Fibroblast of the aortic adventitia (primary cell): ENCODE measurements around the gene PCYT2. TPM values are rescaled to one million over a fixed set of nuclear protein-coding genes. Genes with fewer than 3 reads are reported as not detected.

Experiments used
- DNase-seq: peaks from one replicate; pipeline ENCODE4 v3.0.0-alpha.2; 2010; ENCODE audit warnings: low read depth
- H3K4me3 ChIP-seq: 2 replicates; pipeline ENCODE4 v1.5.1; 2011; ENCODE audit warnings: low read depth, mild to moderate bottlenecking, control low read depth, low read length, moderate library complexity
- total RNA-seq: library from RNA; depleted of rRNA; stranded (reverse); fragments of >200 nt; gene quantifications from 2 replicates; pipeline ENCODE4 v1.2.3, GENCODE V29; 2012; ENCODE audit warnings: low replicate concordance
- TF ChIP-seq, protein P1 (sequence below): IDR thresholded peaks from 2 replicates; pipeline ENCODE4 v1.5.1; 2011; ENCODE audit warnings: mild to moderate bottlenecking, low read length, control low read depth, inconsistent platforms; ENCODE audit not compliant: insufficient read depth

PCYT2 gene
- total RNA-seq, 1 donor, result 36.7 TPM

DNA sequence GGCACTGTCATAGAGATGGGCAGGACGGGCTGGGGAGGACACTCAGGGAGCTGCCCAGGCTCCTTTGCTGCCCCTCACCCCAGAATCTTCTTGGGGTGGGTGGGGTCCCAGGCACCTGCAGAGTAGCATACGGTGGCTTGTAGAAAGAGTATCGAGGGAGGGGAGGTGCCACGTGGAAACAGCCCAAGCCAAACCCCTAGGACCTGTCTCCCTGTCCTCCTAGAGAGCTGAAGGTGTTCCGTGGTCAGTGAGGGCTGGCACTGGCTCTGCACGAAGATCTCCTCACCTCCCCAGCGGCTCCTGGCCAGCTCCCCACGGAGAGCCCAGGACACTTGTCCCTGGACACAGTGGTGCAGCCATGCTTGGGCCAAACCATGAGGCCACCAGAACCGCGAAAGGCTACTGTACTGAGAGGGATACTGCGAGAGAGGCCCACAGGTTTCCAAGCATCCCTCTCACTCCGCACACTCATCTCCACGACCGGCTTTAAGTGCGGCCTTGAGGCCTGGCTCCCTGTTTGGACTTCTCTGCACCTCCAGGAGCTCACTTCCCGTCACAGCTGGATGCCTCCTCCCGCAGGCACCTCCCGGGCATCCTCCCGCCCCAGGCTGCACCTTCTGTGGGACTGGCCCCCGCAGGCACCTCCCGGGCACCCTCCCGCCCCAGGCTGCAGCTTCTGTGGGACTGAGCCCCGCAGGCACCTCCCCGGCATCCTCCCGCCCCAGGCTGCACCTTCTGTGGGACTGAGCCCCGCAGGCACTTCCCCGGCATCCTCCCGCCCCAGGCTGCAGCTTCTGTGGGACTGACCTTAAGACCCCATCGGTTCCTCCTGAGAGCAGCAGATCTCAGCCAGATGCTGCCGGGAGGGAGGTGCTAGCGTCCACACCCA is 18.3 kb upstream of the PCYT2 start:
- DNase-seq, result no peak
- H3K4me3 ChIP-seq, result peak overlapping the region; percentile 70
- TF ChIP-seq, protein P1, sequence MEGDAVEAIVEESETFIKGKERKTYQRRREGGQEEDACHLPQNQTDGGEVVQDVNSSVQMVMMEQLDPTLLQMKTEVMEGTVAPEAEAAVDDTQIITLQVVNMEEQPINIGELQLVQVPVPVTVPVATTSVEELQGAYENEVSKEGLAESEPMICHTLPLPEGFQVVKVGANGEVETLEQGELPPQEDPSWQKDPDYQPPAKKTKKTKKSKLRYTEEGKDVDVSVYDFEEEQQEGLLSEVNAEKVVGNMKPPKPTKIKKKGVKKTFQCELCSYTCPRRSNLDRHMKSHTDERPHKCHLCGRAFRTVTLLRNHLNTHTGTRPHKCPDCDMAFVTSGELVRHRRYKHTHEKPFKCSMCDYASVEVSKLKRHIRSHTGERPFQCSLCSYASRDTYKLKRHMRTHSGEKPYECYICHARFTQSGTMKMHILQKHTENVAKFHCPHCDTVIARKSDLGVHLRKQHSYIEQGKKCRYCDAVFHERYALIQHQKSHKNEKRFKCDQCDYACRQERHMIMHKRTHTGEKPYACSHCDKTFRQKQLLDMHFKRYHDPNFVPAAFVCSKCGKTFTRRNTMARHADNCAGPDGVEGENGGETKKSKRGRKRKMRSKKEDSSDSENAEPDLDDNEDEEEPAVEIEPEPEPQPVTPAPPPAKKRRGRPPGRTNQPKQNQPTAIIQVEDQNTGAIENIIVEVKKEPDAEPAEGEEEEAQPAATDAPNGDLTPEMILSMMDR, result no peak

DNA sequence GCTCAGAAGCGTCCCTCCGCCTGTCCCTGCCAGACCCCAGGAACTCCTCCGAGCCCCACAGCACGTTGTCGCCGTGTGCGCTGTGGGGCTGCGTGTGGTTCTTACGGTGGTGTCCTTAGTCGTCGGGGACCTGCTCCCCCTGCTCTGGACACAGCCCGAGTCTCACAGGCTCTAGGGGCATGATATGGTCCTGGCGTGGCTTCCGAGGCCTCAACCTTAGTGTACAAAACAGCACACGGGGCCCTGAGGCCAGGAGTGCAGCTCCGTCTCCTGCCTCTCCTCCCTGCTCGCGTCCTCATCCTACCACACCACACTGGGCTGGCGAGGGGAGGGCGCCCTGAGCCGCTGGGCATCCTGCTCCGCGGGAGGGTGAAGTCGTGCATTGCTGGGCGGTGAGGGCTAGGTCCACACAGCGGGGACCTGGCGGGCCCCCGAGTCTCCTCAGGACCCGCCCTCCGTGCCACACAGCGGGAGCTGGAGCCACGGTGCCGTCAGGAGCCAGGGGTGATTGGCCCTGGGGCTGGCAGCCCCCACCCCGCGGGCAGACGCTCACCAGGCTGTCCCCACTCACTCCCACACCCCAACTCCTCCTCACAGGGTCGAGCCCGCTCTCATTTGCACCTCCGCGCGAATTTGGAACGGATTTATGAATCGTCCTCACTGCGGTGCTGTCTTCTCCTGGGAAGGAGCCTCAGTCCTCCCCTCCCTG is 17.5 kb upstream of the PCYT2 start:
- peak overlapping the region; percentile 70 for H3K4me3 ChIP-seq
- DNase-seq, result no peak
- TF ChIP-seq, protein P1, result no peak

DNA sequence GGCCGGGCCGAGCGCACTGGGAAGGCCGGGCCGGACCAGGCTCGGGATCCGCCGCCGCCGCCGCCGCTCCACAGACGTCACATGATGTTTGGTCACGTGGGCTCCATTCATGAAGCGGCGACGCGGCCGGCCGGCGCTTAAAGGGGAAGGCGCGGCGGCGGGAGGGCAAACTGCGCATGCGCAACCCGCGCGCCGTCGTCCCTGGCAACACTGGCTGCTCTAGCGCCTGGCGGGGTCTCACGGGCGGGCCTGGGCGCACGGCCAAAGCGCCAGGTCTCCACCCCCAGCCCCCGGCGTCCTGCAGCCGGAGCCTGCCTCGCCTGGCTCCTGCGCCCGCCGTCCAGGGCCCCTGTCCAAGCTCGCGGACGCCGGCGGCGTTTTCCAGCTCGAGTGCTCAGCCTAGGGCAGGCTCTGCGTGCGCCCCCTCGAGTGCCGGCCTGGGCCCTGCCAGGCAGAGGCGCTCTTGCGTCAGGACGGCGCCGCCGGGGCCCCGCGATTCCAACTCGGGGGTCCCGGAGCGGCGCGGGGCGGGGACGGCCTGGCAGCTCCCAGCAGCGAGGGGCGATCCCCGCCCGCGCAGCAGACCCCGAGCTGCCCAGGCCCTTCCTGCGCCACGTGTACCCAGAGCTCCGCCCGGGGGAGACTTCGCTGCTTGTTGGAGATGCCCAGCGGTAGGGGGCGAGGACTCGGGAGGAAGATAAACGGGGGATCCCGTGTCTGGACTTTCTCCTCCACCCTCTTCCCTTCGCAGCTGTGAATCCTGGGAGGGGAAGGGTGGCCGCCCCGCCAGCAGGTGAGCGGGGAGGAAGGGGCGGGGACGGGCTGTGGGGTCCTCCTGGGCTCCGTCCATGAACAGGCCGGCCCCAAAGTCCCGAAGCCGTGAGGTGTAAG is 16.7 kb upstream of the PCYT2 start, which contains the start of gene MAFG:
Gene MAFG (minus strand): TSS at position 83 of the 891 bp plus-strand sequence. CDS start 4,550 bp downstream, outside the sequence.
- H3K4me3 ChIP-seq, result peak within 1 kb of the TSS; percentile 79
- DNase-seq, result peak; percentile 93
- TF ChIP-seq, protein P1, result peak; percentile 26

DNA sequence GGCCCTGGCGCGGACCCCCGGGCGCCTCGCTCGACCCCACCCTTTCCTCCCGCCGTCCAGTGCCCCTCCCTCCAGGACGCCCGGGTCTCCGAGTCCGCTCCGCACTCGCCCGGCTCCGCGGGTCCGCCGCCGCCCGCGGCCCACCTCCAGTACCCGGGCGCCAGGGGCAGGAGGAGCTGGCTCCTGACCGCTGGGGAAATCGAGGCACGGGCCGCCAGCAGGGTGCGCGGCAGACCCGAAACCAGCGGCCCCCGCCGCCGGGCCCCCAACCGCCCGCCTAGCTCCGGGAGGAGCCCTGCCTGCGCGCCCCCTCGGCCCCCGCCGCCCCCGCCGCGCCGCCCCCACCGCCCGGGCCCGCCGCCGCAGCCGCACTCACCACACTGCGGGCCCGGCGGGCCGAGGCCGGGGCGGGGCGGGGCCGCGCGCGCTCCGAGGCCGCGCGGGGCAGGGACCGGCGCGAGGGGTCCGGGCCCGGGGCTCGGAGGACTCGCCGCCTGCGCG is 16.0 kb upstream of the PCYT2 start:
- TF ChIP-seq, protein P1, result no peak
- H3K4me3 ChIP-seq, result peak overlapping the region; percentile 79
- no peak for DNase-seq

DNA sequence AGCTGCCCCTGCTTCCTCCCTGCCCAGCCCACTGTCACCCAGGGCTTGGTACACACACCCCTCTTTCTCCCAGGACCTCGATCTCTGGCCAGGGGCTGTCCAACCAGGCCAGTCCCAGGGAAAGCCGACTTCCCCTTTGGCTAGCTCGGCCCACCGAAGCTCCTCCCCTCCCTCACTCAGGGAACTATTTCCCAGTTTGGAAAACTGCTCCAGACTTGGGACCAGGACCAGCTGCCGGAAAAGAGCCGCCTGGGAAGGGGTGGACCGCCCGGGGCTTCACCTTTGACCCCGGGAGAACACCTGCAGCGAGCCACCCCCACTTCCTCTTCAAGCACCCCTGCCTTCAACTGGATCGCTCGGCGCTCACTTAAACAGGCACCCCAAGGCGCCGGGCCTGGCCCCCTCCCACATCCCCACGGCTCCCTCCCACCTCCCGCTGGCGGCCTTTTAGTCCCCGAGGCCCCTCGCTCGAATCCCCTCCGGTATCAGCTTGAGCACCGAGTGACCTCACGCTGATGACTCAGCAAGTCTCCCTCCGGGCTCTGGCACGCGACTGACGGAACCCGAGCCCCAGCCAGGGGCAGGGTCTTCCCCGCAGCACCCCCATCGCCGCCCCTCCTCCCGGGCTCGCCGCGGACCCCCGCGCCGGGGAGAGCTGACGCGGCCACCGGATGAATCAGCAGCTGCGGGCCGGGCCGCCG is 15.4 kb upstream of the PCYT2 start:
- H3K4me3 ChIP-seq, result peak overlapping the region; percentile 79
- DNase-seq, result peak; percentile 86
- TF ChIP-seq, protein P1, result no peak
